Smooth muscle cell (in vitro differentiated cells): Measurements from ENCODE around the gene SLX1A. TPM values are rescaled to one million over a fixed set of nuclear protein-coding genes. Genes with fewer than 3 reads are reported as not detected.
"Not testable (repeated sequence)": the region's sequence is repeated elsewhere in the genome, so short reads cannot be mapped to it uniquely, and the experiment has no call there.

ENCODE experiments used
- DNase-seq: peaks from one replicate; lab custom pipeline; 2025; ENCODE audit not compliant: unreplicated experiment; lab: John Stamatoyannopoulos, UW
- H2AFZ ChIP-seq: fragments of 200-600 bp; sonication (generic); 2 replicates; pipeline ENCODE4 v1.6.0; 2016; ENCODE audit warnings: antibody characterized with exemption, low read depth, mild to moderate bottlenecking
- H3F3A ChIP-seq: fragments of 200-600 bp; sonication (generic); 2 replicates; pipeline ENCODE4 v1.6.0; 2017; ENCODE audit warnings: antibody characterized with exemption, low read depth
- H3K27ac ChIP-seq: fragments of 200-600 bp; sonication (generic); 2 replicates; pipeline ENCODE4 v1.5.1; 2016; ENCODE audit warnings: low read depth, mild to moderate bottlenecking
- H3K27me3 ChIP-seq: fragments of 200-600 bp; sonication (generic); 2 replicates; pipeline ENCODE4 v1.6.1; 2016; ENCODE audit warnings: low read depth, mild to moderate bottlenecking
- H3K36me3 ChIP-seq: fragments of 200-600 bp; sonication (generic); 2 replicates; pipeline ENCODE4 v1.5.1; 2016; ENCODE audit warnings: low read depth
- H3K4me1 ChIP-seq: fragments of 200-600 bp; sonication (generic); 2 replicates; pipeline ENCODE4 v1.5.1; 2016; ENCODE audit warnings: low read depth
- H3K4me2 ChIP-seq: fragments of 200-600 bp; sonication (generic); 2 replicates; pipeline ENCODE4 v1.6.0; 2016; ENCODE audit warnings: mild to moderate bottlenecking
- H3K4me3 ChIP-seq: fragments of 200-600 bp; sonication (generic); 2 replicates; pipeline ENCODE4 v1.5.1; 2016; ENCODE audit warnings: mild to moderate bottlenecking
- H3K79me2 ChIP-seq: fragments of 200-600 bp; sonication (generic); 2 replicates; pipeline ENCODE4 v1.6.0; 2016; ENCODE audit warnings: low read depth, mild to moderate bottlenecking
- H3K9ac ChIP-seq: fragments of 200-600 bp; sonication (generic); 2 replicates; pipeline ENCODE4 v1.6.0; 2016; ENCODE audit warnings: low read depth
- H3K9me3 ChIP-seq: fragments of 200-600 bp; sonication (generic); replicated peaks from 2 replicates; pipeline ENCODE4 v1.5.1; 2016; ENCODE audit warnings: low read depth
- H4K20me1 ChIP-seq: fragments of 200-600 bp; sonication (generic); 2 replicates; pipeline ENCODE4 v1.6.0; 2016; ENCODE audit warnings: low read depth
- WGBS: methylation state at CpG from one replicate; pipeline ENCODE4 v1.1.7; 2016; ENCODE audit warnings: low lambda C conversion rate; 5-methylcytosine and 5-hydroxymethylcytosine counted together
- polyA plus RNA-seq: library from polyadenylated mRNA; unstranded; fragments of >200 nt; fragmentation: Nextera tagmentation; extraction: Ambion mirVana; gene quantifications from 2 replicates; pipeline ENCODE4 v1.2.1, GENCODE V29; 2016
- small RNA-seq: library from RNA; depleted of rRNA; stranded (forward); fragments of <200 nt; gene quantifications from one replicate; pipeline ENCODE3, GENCODE V24; 2014
- total RNA-seq: library from RNA; depleted of rRNA; stranded (reverse); fragments of >200 nt; gene quantifications from 2 replicates; pipeline ENCODE4 v1.2.3, GENCODE V29; 2014

The SLX1A gene
- total and polyA plus RNA-seq, 2 experiments from 2014 or later = 55.1 to 90.0 TPM

DNA sequence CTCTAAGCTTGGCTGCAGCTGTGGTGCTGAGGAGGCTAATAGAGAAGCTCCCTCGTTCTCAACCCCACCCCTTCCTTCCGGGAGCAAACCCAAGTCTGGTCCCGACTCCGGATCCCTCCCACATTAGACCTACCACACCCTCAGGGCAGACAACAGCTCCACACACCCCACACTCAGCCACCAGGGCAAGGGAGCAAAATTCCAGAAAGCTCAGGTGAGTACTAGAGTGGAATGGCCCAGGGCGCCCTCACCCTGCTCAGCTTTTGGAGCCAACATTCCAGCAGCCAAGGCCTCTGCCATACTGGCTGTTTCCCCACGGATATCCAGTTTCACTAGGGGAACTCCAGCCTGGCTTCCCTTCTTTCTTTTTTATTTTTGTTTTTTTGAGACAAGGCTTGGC is 15.4 kb downstream of the SLX1A start:
- DNase-seq, H3K4me2 ChIP-seq: not testable (repeated sequence)
- WGBS = 35% methylated on average over 4 of the region's 6 CpGs

GRCh38 chr16:30211414-30211813 is 17.7 kb downstream of the SLX1A start:
- no CpG with 5 or more reads among the region's 4 CpGs for WGBS
- not testable (repeated sequence) for H3K4me2 ChIP-seq, H3K36me3 ChIP-seq, H3K27me3 ChIP-seq, H2AFZ ChIP-seq, H3K4me1 ChIP-seq, H4K20me1 ChIP-seq, DNase-seq, H3K9me3 ChIP-seq, H3F3A ChIP-seq, H3K9ac ChIP-seq, H3K79me2 ChIP-seq, H3K27ac ChIP-seq, H3K4me3 ChIP-seq

More for the DNA sequence above, 15.4 kb downstream of the SLX1A start:
- not testable (repeated sequence) for H3K4me3 ChIP-seq, H3K9ac ChIP-seq, H3F3A ChIP-seq, H3K27me3 ChIP-seq, H3K36me3 ChIP-seq, H3K27ac ChIP-seq, H4K20me1 ChIP-seq, H2AFZ ChIP-seq, H3K9me3 ChIP-seq, H3K4me1 ChIP-seq, H3K79me2 ChIP-seq

GRCh38 chr16:30217082-30217481 is 23.4 kb downstream of the SLX1A start:
- not testable (repeated sequence) for H3K4me1 ChIP-seq, H3K36me3 ChIP-seq, H3K9ac ChIP-seq, DNase-seq, H3K4me2 ChIP-seq, H3K79me2 ChIP-seq, H4K20me1 ChIP-seq, H3K4me3 ChIP-seq, H2AFZ ChIP-seq, H3F3A ChIP-seq, H3K9me3 ChIP-seq, H3K27ac ChIP-seq, H3K27me3 ChIP-seq
- 95% methylated on average over 5 of the region's 5 CpGs for WGBS

Small RNA genes lying within 50 kb of the gene (small RNA-seq; reads per million reads assigned to genes)
- gene AC106782.4 = not detected

Other genes with a start within 250 kb of the SLX1A start
- 99.2 and 107 TPM in 2 replicates for gene TMEM219, start 231.8 kb upstream of the SLX1A start, total RNA-seq
- gene TMEM219, start 231.8 kb upstream of the SLX1A start, polyA plus RNA-seq = 176 and 186 TPM in 2 replicates
- 26.2 and 26.8 TPM in 2 replicates for gene TAOK2, start 220.0 kb upstream of the SLX1A start, total RNA-seq
- 26.0 TPM in 2 replicates for gene TAOK2, start 220.0 kb upstream of the SLX1A start, polyA plus RNA-seq
- gene HIRIP3, start 198.3 kb upstream of the SLX1A start, total RNA-seq = 11.3 and 17.0 TPM in 2 replicates
- gene HIRIP3, start 198.3 kb upstream of the SLX1A start, polyA plus RNA-seq = 13.2 and 13.9 TPM in 2 replicates
- gene INO80E, start 197.6 kb upstream of the SLX1A start, total RNA-seq = 92.2 and 181 TPM in 2 replicates
- 17.7 and 19.3 TPM in 2 replicates for gene INO80E, start 197.6 kb upstream of the SLX1A start, polyA plus RNA-seq
- gene DOC2A, start 182.8 kb upstream of the SLX1A start, total RNA-seq = 0.09 TPM in 1 of 2 replicates, not detected in the other
- gene DOC2A, start 182.8 kb upstream of the SLX1A start, polyA plus RNA-seq = not detected in 2 replicates
- not detected in 2 replicates for gene C16orf92, start 170.7 kb upstream of the SLX1A start, total RNA-seq
- gene C16orf92, start 170.7 kb upstream of the SLX1A start, polyA plus RNA-seq = not detected in 2 replicates
- 0.45 TPM in 1 of 2 replicates, not detected in the other for gene TLCD3B, start 162.6 kb upstream of the SLX1A start, total RNA-seq
- 0.48 and 1.3 TPM in 2 replicates for gene TLCD3B, start 162.6 kb upstream of the SLX1A start, polyA plus RNA-seq
- 1,112 and 1,146 TPM in 2 replicates for gene ALDOA, start 128.1 kb upstream of the SLX1A start, total RNA-seq
- gene ALDOA, start 128.1 kb upstream of the SLX1A start, polyA plus RNA-seq = 2,844 and 2,856 TPM in 2 replicates
- gene PPP4C, start 117.9 kb upstream of the SLX1A start, total RNA-seq = 90.2 and 111 TPM in 2 replicates
- gene PPP4C, start 117.9 kb upstream of the SLX1A start, polyA plus RNA-seq = 208 and 224 TPM in 2 replicates
- gene TBX6, start 102.0 kb upstream of the SLX1A start, total RNA-seq = 0.13 and 2.0 TPM in 2 replicates
- 0.50 and 1.6 TPM in 2 replicates for gene TBX6, start 102.0 kb upstream of the SLX1A start, polyA plus RNA-seq
- gene YPEL3, start 97.7 kb upstream of the SLX1A start, total RNA-seq = 32.3 and 37.5 TPM in 2 replicates
- gene YPEL3, start 97.7 kb upstream of the SLX1A start, polyA plus RNA-seq = 65.9 and 81.1 TPM in 2 replicates
- gene GDPD3, start 80.3 kb upstream of the SLX1A start, total RNA-seq = 0.85 TPM in 1 of 2 replicates, not detected in the other
- gene GDPD3, start 80.3 kb upstream of the SLX1A start, polyA plus RNA-seq = 13.4 and 17.1 TPM in 2 replicates
- gene MAPK3, start 70.7 kb upstream of the SLX1A start, total RNA-seq = 34.4 and 60.3 TPM in 2 replicates
- gene MAPK3, start 70.7 kb upstream of the SLX1A start, polyA plus RNA-seq = 20.3 and 22.3 TPM in 2 replicates
- gene CORO1A, start 10.3 kb upstream of the SLX1A start, total RNA-seq = 4.3 and 5.1 TPM in 2 replicates
- gene CORO1A, start 10.3 kb upstream of the SLX1A start, polyA plus RNA-seq = 5.6 and 6.3 TPM in 2 replicates
- 229 and 338 TPM in 2 replicates for gene BOLA2B, start 209 bp upstream of the SLX1A start, total RNA-seq
- 148 and 163 TPM in 2 replicates for gene BOLA2B, start 209 bp upstream of the SLX1A start, polyA plus RNA-seq
- 3.7 and 5.8 TPM in 2 replicates for gene SULT1A3, start 5.4 kb downstream of the SLX1A start, total RNA-seq
- 8.2 and 16.3 TPM in 2 replicates for gene SULT1A3, start 5.4 kb downstream of the SLX1A start, polyA plus RNA-seq
- gene NPIPB13, start 54.6 kb downstream of the SLX1A start, total RNA-seq = 1.3 and 2.2 TPM in 2 replicates
- gene NPIPB13, start 54.6 kb downstream of the SLX1A start, polyA plus RNA-seq = 1.8 and 7.0 TPM in 2 replicates
- 30.3 and 33.3 TPM in 2 replicates for gene CD2BP2, start 161.4 kb downstream of the SLX1A start, total RNA-seq
- gene CD2BP2, start 161.4 kb downstream of the SLX1A start, polyA plus RNA-seq = 42.0 and 43.5 TPM in 2 replicates
- 12.7 and 17.7 TPM in 2 replicates for gene TBC1D10B, start 176.6 kb downstream of the SLX1A start, total RNA-seq
- gene TBC1D10B, start 176.6 kb downstream of the SLX1A start, polyA plus RNA-seq = 37.1 and 37.4 TPM in 2 replicates
- gene MYL11, start 180.9 kb downstream of the SLX1A start, total RNA-seq = not detected in 2 replicates
- gene MYL11, start 180.9 kb downstream of the SLX1A start, polyA plus RNA-seq = 3.6 and 8.2 TPM in 2 replicates
- 0.27 TPM in 1 of 2 replicates, not detected in the other for gene SEPTIN1, start 188.7 kb downstream of the SLX1A start, total RNA-seq
- gene SEPTIN1, start 188.7 kb downstream of the SLX1A start, polyA plus RNA-seq = 2.8 and 3.7 TPM in 2 replicates
- gene ZNF48, start 201.5 kb downstream of the SLX1A start, total RNA-seq = 7.7 and 9.3 TPM in 2 replicates
- gene ZNF48, start 201.5 kb downstream of the SLX1A start, polyA plus RNA-seq = 8.0 and 10.3 TPM in 2 replicates
- 6.6 and 7.2 TPM in 2 replicates for gene ZNF771, start 213.7 kb downstream of the SLX1A start, total RNA-seq
- gene ZNF771, start 213.7 kb downstream of the SLX1A start, polyA plus RNA-seq = 14.5 and 20.9 TPM in 2 replicates
- gene DCTPP1, start 236.2 kb downstream of the SLX1A start, total RNA-seq = 18.4 and 18.6 TPM in 2 replicates
- 34.8 and 37.8 TPM in 2 replicates for gene DCTPP1, start 236.2 kb downstream of the SLX1A start, polyA plus RNA-seq